ENCODE data around the gene DNAL4. TPM values are rescaled to one million over a fixed set of nuclear protein-coding genes. Genes with fewer than 3 reads are reported as not detected.

Gene DNAL4
- total RNA-seq, 1 donor from 2014 or later, result 8.4 TPM

DNA sequence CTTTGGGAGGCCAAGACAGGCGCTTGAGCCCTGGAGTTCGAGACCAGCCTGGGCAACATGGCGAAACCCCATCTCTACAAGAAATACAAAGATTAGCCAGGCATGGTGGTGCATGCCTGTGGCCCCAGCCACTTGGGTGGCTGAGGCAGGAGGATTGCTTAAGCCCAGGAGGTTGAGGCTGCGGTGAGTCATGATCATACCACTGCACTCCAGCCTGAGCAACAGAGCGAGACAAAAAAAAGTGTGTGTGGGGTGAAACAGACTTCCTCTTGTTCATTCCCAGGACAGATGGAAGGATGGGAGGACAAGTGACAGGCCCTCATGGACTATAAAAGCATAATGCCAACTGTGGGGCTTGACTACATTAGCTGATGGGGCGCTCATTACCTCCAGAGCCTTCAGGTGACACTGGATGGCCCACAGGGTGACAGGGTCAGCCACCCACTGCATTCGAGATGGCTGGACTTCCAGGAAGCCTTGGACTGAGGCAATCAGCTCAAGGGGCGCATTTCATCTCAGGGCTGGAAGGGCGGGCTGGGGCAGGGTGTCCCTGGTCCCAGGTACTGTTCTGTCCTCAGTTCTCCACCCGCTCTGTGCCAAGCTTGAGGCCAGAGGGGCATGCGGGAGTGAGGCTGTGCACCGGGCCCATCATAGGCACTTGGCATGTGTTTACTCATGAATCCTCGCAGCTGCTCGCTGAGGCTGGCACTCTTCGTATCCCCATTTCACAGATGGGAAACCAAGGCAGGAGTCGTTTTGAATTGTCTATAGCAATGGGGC, 37.4 kb upstream of the DNAL4 start:
- POLR2A ChIA-PET, result no interaction called here
- intact Hi-C loops (cut with micrococcal nuclease), result no loop called here

DNA sequence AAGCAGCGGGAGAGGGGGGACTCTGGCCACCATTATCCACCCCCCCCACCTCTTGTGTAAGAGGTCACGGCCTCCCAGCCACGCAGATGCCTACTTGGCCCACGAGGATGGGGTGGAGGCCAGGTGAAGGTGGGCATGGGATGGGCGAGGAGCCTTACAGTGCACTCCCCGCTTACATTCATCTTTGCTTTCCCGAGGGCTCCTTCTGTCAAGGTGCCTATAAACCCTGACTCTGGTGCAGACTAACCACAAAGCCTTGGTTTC, 36.8 kb upstream of the DNAL4 start:
- ATAC-seq (ENCODE audit: low read depth), result no peak
- Mint-ChIP-seq H3K27me3 (peaks cover 9% of the 10 kb centered on the region), H3K27ac (no peak overlapping the region), H3K9me3 (no peaks in the 10 kb centered on the region), H3K4me1 (no peaks in the 10 kb centered on the region), H3K4me3 (no peak overlapping the region), H3K36me3 (ENCODE audit: low read depth) (no peaks in the 10 kb centered on the region)
- intact Hi-C loops (cut with micrococcal nuclease), result no loop called here
- no peak for DNase-seq
- CTCF ChIA-PET, result no interaction called here
- TF ChIP-seq, protein P1, sequence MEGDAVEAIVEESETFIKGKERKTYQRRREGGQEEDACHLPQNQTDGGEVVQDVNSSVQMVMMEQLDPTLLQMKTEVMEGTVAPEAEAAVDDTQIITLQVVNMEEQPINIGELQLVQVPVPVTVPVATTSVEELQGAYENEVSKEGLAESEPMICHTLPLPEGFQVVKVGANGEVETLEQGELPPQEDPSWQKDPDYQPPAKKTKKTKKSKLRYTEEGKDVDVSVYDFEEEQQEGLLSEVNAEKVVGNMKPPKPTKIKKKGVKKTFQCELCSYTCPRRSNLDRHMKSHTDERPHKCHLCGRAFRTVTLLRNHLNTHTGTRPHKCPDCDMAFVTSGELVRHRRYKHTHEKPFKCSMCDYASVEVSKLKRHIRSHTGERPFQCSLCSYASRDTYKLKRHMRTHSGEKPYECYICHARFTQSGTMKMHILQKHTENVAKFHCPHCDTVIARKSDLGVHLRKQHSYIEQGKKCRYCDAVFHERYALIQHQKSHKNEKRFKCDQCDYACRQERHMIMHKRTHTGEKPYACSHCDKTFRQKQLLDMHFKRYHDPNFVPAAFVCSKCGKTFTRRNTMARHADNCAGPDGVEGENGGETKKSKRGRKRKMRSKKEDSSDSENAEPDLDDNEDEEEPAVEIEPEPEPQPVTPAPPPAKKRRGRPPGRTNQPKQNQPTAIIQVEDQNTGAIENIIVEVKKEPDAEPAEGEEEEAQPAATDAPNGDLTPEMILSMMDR (IDR thresholded peaks at IDR 0.05), result no peak
- POLR2A ChIA-PET, result no interaction called here

More for the DNA sequence above, 37.4 kb upstream of the DNAL4 start:
- Mint-ChIP-seq H3K4me1 (no peaks in the 10 kb centered on the region), H3K27ac (no peak overlapping the region), H3K9me3 (no peaks in the 10 kb centered on the region), H3K27me3 (peaks cover 14% of the 10 kb centered on the region), H3K4me3 (no peak overlapping the region), H3K36me3 (ENCODE audit: low read depth) (no peaks in the 10 kb centered on the region)
- TF ChIP-seq, protein P1 (IDR thresholded peaks at IDR 0.05), result no peak
- DNase-seq (no peak), ATAC-seq (ENCODE audit: low read depth) (no peak)
- CTCF ChIA-PET, result no interaction called here

DNA sequence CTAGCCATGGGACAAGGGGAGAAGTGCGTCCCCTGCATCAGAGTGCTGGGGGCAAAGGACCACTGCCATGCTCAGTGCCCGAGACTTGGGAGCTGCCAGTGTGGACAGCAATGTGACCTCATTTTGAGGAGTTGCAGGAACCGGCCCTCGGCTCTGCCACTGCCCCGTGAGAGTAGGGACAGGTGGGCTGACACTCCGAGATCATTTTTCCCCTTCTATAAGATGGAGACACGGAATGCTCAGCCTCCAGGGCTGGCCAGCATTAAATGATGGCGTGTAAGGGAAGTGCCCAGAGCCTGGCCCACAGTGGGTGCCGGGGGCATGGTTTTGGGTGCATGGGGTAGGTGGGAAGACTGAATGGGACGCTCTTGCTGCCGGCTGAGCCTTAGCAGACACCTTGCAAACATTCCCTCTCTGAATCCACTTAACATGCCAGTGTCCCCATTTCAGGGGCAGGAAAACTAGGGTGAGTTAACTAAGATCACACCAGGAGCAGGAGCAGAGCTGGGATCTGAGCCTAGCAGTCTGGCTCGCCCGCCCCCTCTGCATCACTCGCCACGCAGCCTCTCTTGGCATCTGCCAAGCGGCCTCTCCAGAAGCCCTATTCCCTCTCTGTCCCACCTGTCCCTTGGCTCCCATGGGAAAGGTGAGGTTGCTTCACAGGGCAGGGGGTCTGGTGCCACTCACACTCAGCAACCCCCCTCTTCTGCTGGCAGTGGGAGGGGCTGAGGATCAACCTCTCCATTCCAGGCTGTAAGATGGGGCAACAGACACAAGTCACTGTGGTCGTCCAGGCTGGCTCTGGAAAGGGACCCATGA, 36.3 kb upstream of the DNAL4 start:
- TF ChIP-seq, protein P1 (IDR thresholded peaks at IDR 0.05), result no peak
- no peaks in the 10 kb centered on the region for H3K4me1 Mint-ChIP-seq
- no peak for ATAC-seq (ENCODE audit: low read depth)
- ChIA-PET POLR2A (no interaction called here), CTCF (no interaction called here)
- peaks cover 7% of the 10 kb centered on the region for H3K27me3 Mint-ChIP-seq
- H3K9me3 Mint-ChIP-seq, result no peaks in the 10 kb centered on the region
- no peak for DNase-seq
- H3K36me3 Mint-ChIP-seq (ENCODE audit: low read depth), result no peaks in the 10 kb centered on the region
- no peak overlapping the region for H3K4me3 Mint-ChIP-seq
- intact Hi-C loops (cut with micrococcal nuclease), result no loop called here
- H3K27ac Mint-ChIP-seq, result no peak overlapping the region

DNA sequence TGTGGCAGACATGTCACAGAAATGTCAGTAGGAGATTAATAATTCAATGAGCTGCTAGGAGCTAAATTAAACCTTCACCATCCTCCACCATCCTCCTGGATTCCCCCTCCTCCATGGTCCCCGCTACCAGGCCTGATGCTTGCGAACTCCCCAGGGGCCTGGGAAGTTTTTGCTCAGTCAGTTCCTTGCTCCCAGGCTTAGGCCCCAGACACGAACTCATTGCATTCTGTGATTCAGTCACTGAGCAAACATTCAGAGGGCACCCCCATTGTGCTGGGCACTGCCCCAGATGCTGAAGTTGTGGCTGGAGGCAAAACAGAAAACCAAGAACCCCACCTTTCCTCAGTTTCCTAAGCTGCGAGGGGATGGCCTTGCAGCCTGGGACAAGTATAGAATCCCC, 35.5 kb upstream of the DNAL4 start:
- CTCF ChIA-PET, result no interaction called here
- peaks cover 7% of the 10 kb centered on the region for H3K27me3 Mint-ChIP-seq
- H3K27ac Mint-ChIP-seq, result no peak overlapping the region
- TF ChIP-seq, protein P1 (IDR thresholded peaks at IDR 0.05), result no peak
- no peak for DNase-seq
- no peak for ATAC-seq (ENCODE audit: low read depth)
- intact Hi-C loops (cut with micrococcal nuclease), result no loop called here
- no peak overlapping the region for H3K4me3 Mint-ChIP-seq
- POLR2A ChIA-PET, result no interaction called here
- H3K36me3 Mint-ChIP-seq (ENCODE audit: low read depth), result no peaks in the 10 kb centered on the region
- no peaks in the 10 kb centered on the region for H3K9me3 Mint-ChIP-seq
- no peaks in the 10 kb centered on the region for H3K4me1 Mint-ChIP-seq

DNA sequence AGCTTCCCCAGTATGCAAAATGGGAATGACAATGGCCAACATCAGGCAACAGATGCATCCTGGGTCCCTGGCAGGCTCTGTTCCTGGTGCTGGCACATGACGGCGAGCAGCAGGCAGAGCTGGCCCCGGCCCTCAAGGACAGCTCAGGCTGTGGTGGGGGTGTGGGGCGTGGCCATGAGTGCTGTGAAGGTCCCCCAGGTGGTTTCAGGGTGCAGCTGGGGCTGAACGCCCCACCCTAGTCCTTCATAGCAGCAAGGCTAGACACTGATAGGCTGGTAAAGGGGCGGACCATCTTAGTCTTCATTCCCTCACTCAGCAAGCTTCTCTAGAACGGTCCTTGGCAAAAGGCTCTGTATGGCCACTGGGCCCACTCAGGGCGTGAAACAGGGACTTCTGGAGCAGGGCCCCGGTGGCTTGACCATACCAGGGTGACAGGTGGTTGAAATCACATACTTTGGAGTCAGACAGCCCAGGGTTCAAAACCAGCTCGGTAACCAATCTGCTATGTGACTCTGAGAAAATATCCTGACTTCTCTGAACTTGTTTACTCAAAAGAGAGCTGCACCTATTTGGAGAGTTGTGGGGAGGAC, 34.8 kb upstream of the DNAL4 start:
- no peak overlapping the region for H3K4me3 Mint-ChIP-seq
- CTCF ChIA-PET, result no interaction called here
- TF ChIP-seq, protein P1 (IDR thresholded peaks at IDR 0.05), result no peak
- no peaks in the 10 kb centered on the region for H3K4me1 Mint-ChIP-seq
- intact Hi-C loops (cut with micrococcal nuclease), result no loop called here
- no peak overlapping the region for H3K27ac Mint-ChIP-seq
- no peaks in the 10 kb centered on the region for H3K36me3 Mint-ChIP-seq (ENCODE audit: low read depth)
- H3K27me3 Mint-ChIP-seq, result peaks cover 3% of the 10 kb centered on the region
- no peak for DNase-seq
- ATAC-seq (ENCODE audit: low read depth), result no peak
- H3K9me3 Mint-ChIP-seq, result no peaks in the 10 kb centered on the region
- POLR2A ChIA-PET, result no interaction called here
